ENCODE measurements around the gene CDK19. TPM values are rescaled to one million over a fixed set of nuclear protein-coding genes. Genes with fewer than 3 reads are reported as not detected.
"Not testable (repeated sequence)": the region's sequence is repeated elsewhere in the genome, so short reads cannot be mapped to it uniquely, and the experiment has no call there.

The CDK19 gene
- total and polyA plus RNA-seq, 9 donors, result 10.6 to 20.3 (median 15.2) TPM

DNA sequence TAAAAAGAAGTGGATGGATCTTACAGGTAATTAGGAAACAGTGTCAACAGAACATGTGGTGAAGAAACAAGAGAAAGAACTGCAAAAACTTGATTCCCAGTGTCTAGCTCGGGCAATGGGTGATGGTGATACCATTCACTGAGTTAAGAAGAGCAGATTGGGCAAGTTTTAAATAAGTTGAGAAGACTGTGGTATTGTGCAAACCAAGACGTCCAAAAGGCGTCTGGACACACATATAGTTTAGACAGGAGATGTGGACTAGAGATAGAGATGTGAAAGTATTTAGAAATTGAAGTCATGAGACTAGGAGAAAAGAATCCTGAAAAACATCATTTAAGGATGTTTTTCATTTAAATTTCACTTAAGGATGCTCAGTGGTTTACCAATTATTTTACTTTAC, 53.9 kb downstream of the CDK19 start:
- WGBS (ENCODE audit: insufficient coverage), result 86% methylated on average over 1 of the region's 3 CpGs
- no peak overlapping the region for H3K4me3 ChIP-seq (ENCODE audit: low read length)
- no peak overlapping the region for H3K27ac ChIP-seq (ENCODE audit: low read length)
- peaks cover 2% of the 10 kb centered on the region for H3K36me3 ChIP-seq (ENCODE audit: control insufficient read depth, insufficient read depth, low read length)
- H3K9me3 ChIP-seq (replicated peaks; ENCODE audit: control insufficient read depth, low read depth, low read length), result no peaks in the 10 kb centered on the region
- no peaks in the 10 kb centered on the region for H3K27me3 ChIP-seq (ENCODE audit: control insufficient read depth, insufficient read depth, low read length)
- no peaks in the 10 kb centered on the region for H3K4me1 ChIP-seq (ENCODE audit: control insufficient read depth, insufficient read depth, low read length)
- no peak for DNase-seq

DNA sequence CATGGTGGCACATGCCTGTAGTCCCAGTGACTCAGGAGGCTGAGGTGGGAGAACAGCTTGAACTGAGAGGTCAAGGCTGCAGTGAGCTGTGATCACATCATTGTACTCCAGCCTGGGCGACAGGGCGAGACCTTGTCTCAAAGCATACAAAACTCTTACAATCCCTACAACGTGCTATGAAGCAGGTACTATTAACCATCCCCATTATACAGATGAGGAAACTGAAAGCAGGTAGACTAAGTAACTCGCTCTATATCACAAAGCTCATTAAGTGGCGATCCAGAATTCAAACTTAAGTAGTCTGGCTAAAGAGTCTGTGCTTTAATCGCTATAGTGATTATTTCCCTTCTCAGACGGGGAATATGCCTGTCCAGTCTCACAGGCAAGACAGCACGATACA, 54.7 kb downstream of the CDK19 start:
- no peaks in the 10 kb centered on the region for H3K4me1 ChIP-seq (ENCODE audit: control insufficient read depth, insufficient read depth, low read length)
- H3K27me3 ChIP-seq (ENCODE audit: control insufficient read depth, insufficient read depth, low read length), result no peaks in the 10 kb centered on the region
- H3K27ac ChIP-seq (ENCODE audit: low read length), result no peak overlapping the region
- no peak for DNase-seq
- peaks cover 2% of the 10 kb centered on the region for H3K36me3 ChIP-seq (ENCODE audit: control insufficient read depth, insufficient read depth, low read length)
- H3K9me3 ChIP-seq (replicated peaks; ENCODE audit: control insufficient read depth, low read depth, low read length), result no peaks in the 10 kb centered on the region
- WGBS (ENCODE audit: insufficient coverage), result 91% methylated on average over 4 of the region's 8 CpGs
- H3K4me3 ChIP-seq (ENCODE audit: low read length), result no peak overlapping the region

DNA sequence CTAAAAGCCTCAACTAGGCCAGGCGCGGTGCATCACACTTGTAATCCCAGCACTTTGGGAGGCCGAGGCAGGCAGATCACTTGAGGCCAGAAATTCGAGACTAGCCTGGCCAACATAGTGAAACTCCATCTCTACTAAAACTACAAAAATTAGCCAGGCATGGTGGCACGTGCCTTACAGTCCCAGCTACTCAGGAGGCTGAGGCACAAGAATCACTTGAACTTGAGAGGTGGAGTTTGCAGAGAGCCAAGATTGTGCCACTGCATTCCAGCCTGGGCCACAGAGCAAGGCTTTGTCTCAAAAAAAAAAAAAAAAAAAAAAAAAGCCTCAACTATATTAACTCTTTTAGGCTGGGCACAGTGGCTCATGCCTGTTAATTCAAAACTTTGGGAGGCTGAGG, 55.2 kb downstream of the CDK19 start:
- not testable (repeated sequence) for H3K4me3 ChIP-seq (ENCODE audit: low read length); H3K36me3 ChIP-seq (ENCODE audit: control insufficient read depth, insufficient read depth, low read length); H3K27ac ChIP-seq (ENCODE audit: low read length); H3K9me3 ChIP-seq (replicated peaks; ENCODE audit: control insufficient read depth, low read depth, low read length); H3K4me1 ChIP-seq (ENCODE audit: control insufficient read depth, insufficient read depth, low read length); H3K27me3 ChIP-seq (ENCODE audit: control insufficient read depth, insufficient read depth, low read length); DNase-seq
- 100% methylated on average over 1 of the region's 5 CpGs for WGBS (ENCODE audit: insufficient coverage)

DNA sequence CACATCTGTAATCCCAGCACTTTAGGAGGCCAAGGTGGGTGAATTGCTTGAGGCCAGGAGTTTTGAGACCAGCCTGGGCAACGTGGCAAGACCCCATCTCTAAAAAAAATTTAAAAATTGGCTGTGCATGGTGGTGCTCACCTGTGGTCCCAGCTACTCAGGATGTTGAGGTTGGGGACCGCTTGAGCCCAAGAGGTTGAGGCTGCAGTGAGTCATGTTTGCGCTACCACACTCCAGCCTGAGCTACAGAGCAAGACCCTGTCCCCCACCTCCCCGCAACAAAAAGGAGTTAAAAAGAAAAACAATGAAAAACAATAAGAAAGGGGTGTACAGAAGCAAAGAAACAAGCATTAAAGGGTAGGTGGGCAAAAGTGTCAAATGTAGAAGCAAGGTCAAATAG, 57.3 kb downstream of the CDK19 start:
- Histone ChIP-seq H3K4me1 (ENCODE audit: control insufficient read depth, insufficient read depth, low read length) (no peaks in the 10 kb centered on the region), H3K27ac (ENCODE audit: low read length) (no peak overlapping the region), H3K4me3 (ENCODE audit: low read length) (no peak overlapping the region), H3K27me3 (ENCODE audit: control insufficient read depth, insufficient read depth, low read length) (no peaks in the 10 kb centered on the region), H3K9me3 (replicated peaks; ENCODE audit: control insufficient read depth, low read depth, low read length) (no peaks in the 10 kb centered on the region), H3K36me3 (ENCODE audit: control insufficient read depth, insufficient read depth, low read length) (no peaks in the 10 kb centered on the region)
- DNase-seq, result no peak
- 100% methylated on average over 1 of the region's 4 CpGs for WGBS (ENCODE audit: insufficient coverage)

DNA sequence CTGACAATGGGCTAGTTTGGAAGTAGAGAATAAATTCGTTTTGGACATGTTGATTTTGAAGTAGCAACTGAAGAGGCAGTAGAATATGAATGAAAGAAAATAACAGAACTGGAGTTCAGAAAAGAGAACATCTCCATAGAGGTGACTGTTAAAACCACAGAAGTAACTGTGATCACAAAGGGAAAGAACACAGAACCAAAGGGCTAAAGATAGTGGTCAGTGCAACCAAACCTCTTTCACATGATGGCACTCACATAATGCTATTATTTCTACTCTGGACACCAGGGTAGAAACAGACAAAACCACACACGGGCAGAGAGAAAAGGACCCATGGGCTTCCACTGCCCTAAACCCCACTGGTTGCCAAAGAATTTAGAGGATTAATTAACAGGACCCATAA, 58.5 kb downstream of the CDK19 start:
- H3K27ac ChIP-seq (ENCODE audit: low read length), result no peak overlapping the region
- no peaks in the 10 kb centered on the region for H3K27me3 ChIP-seq (ENCODE audit: control insufficient read depth, insufficient read depth, low read length)
- DNase-seq, result no peak
- H3K9me3 ChIP-seq (replicated peaks; ENCODE audit: control insufficient read depth, low read depth, low read length), result no peaks in the 10 kb centered on the region
- H3K4me3 ChIP-seq (ENCODE audit: low read length), result no peak overlapping the region
- H3K4me1 ChIP-seq (ENCODE audit: control insufficient read depth, insufficient read depth, low read length), result no peaks in the 10 kb centered on the region
- 83% methylated on average over 1 of the region's 2 CpGs for WGBS (ENCODE audit: insufficient coverage)
- H3K36me3 ChIP-seq (ENCODE audit: control insufficient read depth, insufficient read depth, low read length), result no peaks in the 10 kb centered on the region

DNA sequence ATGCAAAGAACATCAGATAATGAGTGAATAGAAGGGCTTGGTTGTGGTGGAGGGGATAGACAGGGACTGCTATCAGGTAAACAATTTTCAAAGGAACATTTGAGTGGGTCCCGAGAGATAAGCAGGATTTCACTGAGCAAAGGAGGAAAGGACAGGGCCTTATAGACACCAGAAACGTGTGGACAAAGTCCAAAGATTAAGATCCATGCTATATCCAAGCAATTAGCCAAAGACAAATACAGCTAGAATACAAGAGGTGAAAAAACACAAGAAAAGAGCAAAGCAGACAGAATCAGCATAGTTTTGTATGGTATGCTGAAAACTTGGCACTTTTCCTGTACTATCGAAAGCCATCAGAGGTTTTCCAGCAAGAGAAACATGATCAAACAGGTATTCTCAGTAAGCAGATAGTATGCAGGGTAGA, 59.8 kb downstream of the CDK19 start:
- Histone ChIP-seq H3K9me3 (replicated peaks; ENCODE audit: control insufficient read depth, low read depth, low read length) (no peaks in the 10 kb centered on the region), H3K4me1 (ENCODE audit: control insufficient read depth, insufficient read depth, low read length) (no peaks in the 10 kb centered on the region), H3K27me3 (ENCODE audit: control insufficient read depth, insufficient read depth, low read length) (no peaks in the 10 kb centered on the region), H3K4me3 (ENCODE audit: low read length) (no peak overlapping the region), H3K27ac (ENCODE audit: low read length) (no peak overlapping the region), H3K36me3 (ENCODE audit: control insufficient read depth, insufficient read depth, low read length) (no peaks in the 10 kb centered on the region)
- no peak for DNase-seq
- WGBS (ENCODE audit: insufficient coverage), result 57% methylated on average over 2 of the region's 3 CpGs

DNA sequence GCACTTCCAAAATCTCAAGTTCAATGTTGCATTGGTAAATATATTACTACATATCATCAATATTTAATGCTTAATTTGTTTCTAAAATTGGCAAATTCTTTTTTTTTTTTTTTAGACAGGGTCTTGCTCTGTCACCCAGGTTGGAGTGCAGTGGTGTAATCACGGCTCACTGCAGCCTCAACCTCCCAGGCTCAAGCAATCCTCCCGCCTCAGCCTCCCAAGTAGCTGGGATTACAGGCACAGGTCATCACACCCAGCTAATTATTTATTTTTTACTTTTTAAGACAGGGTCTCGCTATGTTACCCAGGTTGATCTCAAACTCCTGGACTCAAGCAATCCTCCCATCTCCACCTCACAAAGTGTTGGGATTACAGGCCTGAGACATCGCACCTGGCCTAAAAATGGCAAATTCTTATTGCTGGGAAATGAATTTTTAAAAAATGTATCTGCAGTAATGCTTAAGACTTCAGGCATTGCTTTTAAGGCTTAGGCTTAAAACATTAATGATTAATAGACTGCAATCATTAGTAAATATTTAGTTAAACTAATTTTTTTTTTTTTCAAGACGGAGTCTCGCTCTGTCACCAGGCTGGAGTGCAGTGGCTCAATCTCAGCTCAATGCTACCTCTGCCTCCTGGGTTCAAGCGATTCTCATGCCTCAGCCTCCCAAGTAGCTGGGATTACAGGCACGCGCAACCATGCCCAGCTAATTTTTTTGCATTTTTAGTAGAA, 61.2 kb downstream of the CDK19 start:
- not testable (repeated sequence) for H3K4me1 ChIP-seq (ENCODE audit: control insufficient read depth, insufficient read depth, low read length); H3K36me3 ChIP-seq (ENCODE audit: control insufficient read depth, insufficient read depth, low read length); DNase-seq; H3K4me3 ChIP-seq (ENCODE audit: low read length); H3K27ac ChIP-seq (ENCODE audit: low read length); H3K27me3 ChIP-seq (ENCODE audit: control insufficient read depth, insufficient read depth, low read length); H3K9me3 ChIP-seq (replicated peaks; ENCODE audit: control insufficient read depth, low read depth, low read length)
- WGBS (ENCODE audit: insufficient coverage), result 100% methylated on average over 5 of the region's 9 CpGs

DNA sequence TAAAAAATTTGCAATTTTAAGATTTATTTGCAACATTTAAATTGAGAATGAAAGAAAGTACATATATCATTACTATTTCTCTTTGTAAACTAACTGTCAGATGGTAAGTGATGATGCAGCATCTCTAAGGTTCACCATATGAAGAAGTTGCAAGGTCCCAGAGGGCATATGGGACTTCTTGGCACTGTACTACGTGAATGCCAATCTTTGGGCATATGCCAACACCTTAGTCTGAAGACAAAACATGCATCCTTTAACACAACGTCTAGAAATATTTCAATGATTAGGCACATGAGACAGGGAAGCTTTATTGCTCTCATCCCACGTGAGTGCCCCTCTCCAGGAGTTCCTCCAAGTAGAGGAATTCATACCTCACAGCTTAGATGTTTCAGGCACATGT, 66.8 kb downstream of the CDK19 start:
- Histone ChIP-seq H3K4me3 (ENCODE audit: low read length) (no peak overlapping the region), H3K27me3 (ENCODE audit: control insufficient read depth, insufficient read depth, low read length) (no peaks in the 10 kb centered on the region), H3K36me3 (ENCODE audit: control insufficient read depth, insufficient read depth, low read length) (peaks cover 2% of the 10 kb centered on the region), H3K9me3 (replicated peaks; ENCODE audit: control insufficient read depth, low read depth, low read length) (no peaks in the 10 kb centered on the region), H3K4me1 (ENCODE audit: control insufficient read depth, insufficient read depth, low read length) (no peaks in the 10 kb centered on the region), H3K27ac (ENCODE audit: low read length) (no peak overlapping the region)
- WGBS (ENCODE audit: insufficient coverage), result no CpG with 5 or more reads among the region's 3 CpGs
- DNase-seq, result no peak

DNA sequence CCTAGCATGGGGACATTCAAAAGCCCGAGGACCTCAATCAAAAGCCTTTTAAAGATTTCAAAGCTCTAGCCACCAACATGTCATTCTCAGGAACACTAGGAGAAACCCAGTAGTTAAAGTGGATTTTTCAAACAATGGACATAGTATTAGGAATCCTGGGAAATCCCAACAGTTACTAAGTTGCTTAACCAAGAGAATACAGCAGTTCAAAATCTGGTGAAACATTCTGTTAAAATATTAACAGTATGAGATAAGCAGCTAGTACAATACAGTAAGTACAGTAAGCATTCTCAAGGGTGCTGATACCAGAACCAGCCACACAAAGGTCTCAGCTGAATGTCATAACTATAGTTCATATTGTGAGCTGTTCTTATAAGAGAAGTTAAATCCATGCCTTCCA, 68.6 kb downstream of the CDK19 start:
- WGBS (ENCODE audit: insufficient coverage), result no CpG with 5 or more reads among the region's 1 CpG
- Histone ChIP-seq H3K27ac (ENCODE audit: low read length) (no peak overlapping the region), H3K36me3 (ENCODE audit: control insufficient read depth, insufficient read depth, low read length) (peaks cover 6% of the 10 kb centered on the region), H3K27me3 (ENCODE audit: control insufficient read depth, insufficient read depth, low read length) (no peaks in the 10 kb centered on the region), H3K4me3 (ENCODE audit: low read length) (no peak overlapping the region), H3K4me1 (ENCODE audit: control insufficient read depth, insufficient read depth, low read length) (no peaks in the 10 kb centered on the region), H3K9me3 (replicated peaks; ENCODE audit: control insufficient read depth, low read depth, low read length) (peaks cover 11% of the 10 kb centered on the region)
- DNase-seq, result no peak

DNA sequence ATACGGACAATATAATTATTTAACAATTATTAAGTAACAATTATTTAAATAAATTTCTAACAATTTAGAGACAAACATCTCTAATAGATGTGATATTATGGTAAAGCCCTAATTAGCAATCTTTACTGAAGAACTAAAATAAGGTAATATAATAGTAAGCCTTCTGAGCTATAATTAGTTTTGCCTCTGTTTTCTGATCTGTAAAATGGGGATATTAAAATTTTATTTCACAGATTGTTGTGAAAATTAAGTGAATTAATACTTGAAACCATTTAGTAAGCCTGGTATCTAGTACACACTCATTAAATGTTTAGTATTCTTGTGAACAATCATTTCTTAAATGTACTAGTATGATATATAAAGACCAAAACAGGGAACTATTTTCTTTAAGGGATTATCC, 70.3 kb downstream of the CDK19 start:
- Histone ChIP-seq H3K4me3 (ENCODE audit: low read length) (no peak overlapping the region), H3K9me3 (replicated peaks; ENCODE audit: control insufficient read depth, low read depth, low read length) (peaks cover 14% of the 10 kb centered on the region), H3K27me3 (ENCODE audit: control insufficient read depth, insufficient read depth, low read length) (no peaks in the 10 kb centered on the region), H3K27ac (ENCODE audit: low read length) (no peak overlapping the region), H3K4me1 (ENCODE audit: control insufficient read depth, insufficient read depth, low read length) (no peaks in the 10 kb centered on the region), H3K36me3 (ENCODE audit: control insufficient read depth, insufficient read depth, low read length) (peaks cover 6% of the 10 kb centered on the region)
- WGBS (ENCODE audit: insufficient coverage), result no CpG with 5 or more reads among the region's 1 CpG
- no peak for DNase-seq

DNA sequence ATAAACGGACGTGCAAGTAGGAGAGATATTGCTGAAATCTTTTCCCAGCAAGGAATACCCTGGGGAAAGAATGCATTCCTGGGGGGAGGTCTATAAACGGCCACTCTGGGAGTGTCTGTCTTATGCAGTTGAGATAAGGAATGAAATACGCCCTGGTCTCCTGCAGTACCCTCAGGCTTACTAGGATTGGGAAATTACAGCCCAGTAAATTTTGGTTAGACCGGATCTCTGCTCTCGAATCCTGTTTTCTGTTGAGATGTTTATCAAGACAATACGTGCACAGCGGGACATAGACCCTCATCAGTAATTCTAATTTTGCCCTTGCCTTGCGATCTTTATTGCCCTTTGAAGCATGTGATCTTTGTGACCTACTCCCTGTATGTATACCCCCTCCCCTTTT, 72.7 kb downstream of the CDK19 start:
- not testable (repeated sequence) for DNase-seq; H3K36me3 ChIP-seq (ENCODE audit: control insufficient read depth, insufficient read depth, low read length); H3K4me3 ChIP-seq (ENCODE audit: low read length); H3K4me1 ChIP-seq (ENCODE audit: control insufficient read depth, insufficient read depth, low read length); H3K27ac ChIP-seq (ENCODE audit: low read length); H3K27me3 ChIP-seq (ENCODE audit: control insufficient read depth, insufficient read depth, low read length)
- 91% methylated on average over 9 of the region's 9 CpGs for WGBS (ENCODE audit: insufficient coverage)
- H3K9me3 ChIP-seq (replicated peaks; ENCODE audit: control insufficient read depth, low read depth, low read length), result peaks cover 14% of the 10 kb centered on the region
